A673 (cell line): ENCODE measurements around the gene CEBPE. TPM values are rescaled to one million over a fixed set of nuclear protein-coding genes. Genes with fewer than 3 reads are reported as not detected.

Source experiments
- BruUV-seq: library from RNA; stranded (reverse); fragments of 400-500 nt; replicated peaks from 2 replicates; lab custom pipeline; 2021; lab: Mats Ljungman, UMichigan
- CTCF ChIA-PET: fragments of 300-600 bp; sonication (Branson Sonifier 250); formaldehyde crosslinking; loops from one replicate; lab custom pipeline; 2022; ENCODE audit warnings: antibody characterized with exemption; lab: Charles Lee
- POLR2A ChIA-PET: fragments of 300-600 bp; sonication (Branson Sonifier 250); formaldehyde crosslinking; loops from one replicate; lab custom pipeline; 2022; ENCODE audit warnings: antibody characterized with exemption; ENCODE audit not compliant: low non-redundant PET; lab: Charles Lee
- DNase-seq: peaks from one replicate; pipeline ENCODE4 v3.0.0-alpha.2; 2015; ENCODE audit warnings: low spot score
- H3K27ac ChIP-seq: fragments of 200-600 bp; sonication (generic); 2 replicates; pipeline ENCODE4 v1.5.1; 2016; ENCODE audit warnings: mixed run types, low read depth, mild to moderate bottlenecking, mixed read lengths, antibody characterized with exemption, low read length; ENCODE audit not compliant: poor library complexity, severe bottlenecking
- H3K27me3 ChIP-seq: fragments of 200-600 bp; sonication (generic); replicated peaks from 2 replicates; pipeline ENCODE4 v1.6.1; 2017; ENCODE audit warnings: mixed run types, low read depth, mild to moderate bottlenecking, mixed read lengths, antibody characterized with exemption, low read length; ENCODE audit not compliant: insufficient read depth, poor library complexity
- H3K36me3 ChIP-seq: fragments of 200-600 bp; sonication (generic); 2 replicates; pipeline ENCODE4 v1.6.1; 2016; ENCODE audit warnings: mixed run types, mild to moderate bottlenecking, mixed read lengths, antibody characterized with exemption, low read length; ENCODE audit not compliant: insufficient read depth, poor library complexity, severe bottlenecking
- H3K4me1 ChIP-seq: fragments of 200-600 bp; sonication (generic); 2 replicates; pipeline ENCODE4 v1.6.1; 2017; ENCODE audit warnings: mixed run types, mild to moderate bottlenecking, mixed read lengths, antibody characterized with exemption, low read length; ENCODE audit not compliant: insufficient read depth, poor library complexity, severe bottlenecking
- H3K4me3 ChIP-seq: fragments of 200-600 bp; sonication (generic); 2 replicates; pipeline ENCODE4 v1.5.1; 2016; ENCODE audit warnings: low read depth, mixed run types, mild to moderate bottlenecking, mixed read lengths, low read length; ENCODE audit not compliant: poor library complexity, severe bottlenecking
- H3K9me3 ChIP-seq: fragments of 200-600 bp; sonication (generic); 2 replicates; pipeline ENCODE4 v1.6.1; 2016; ENCODE audit warnings: mixed run types, low read depth, mild to moderate bottlenecking, mixed read lengths, antibody characterized with exemption, low read length; ENCODE audit not compliant: poor library complexity, severe bottlenecking
- EZH2 ChIP-seq: fragments of 200-600 bp; sonication (generic); IDR thresholded peaks from 2 replicates; pipeline ENCODE4 v1.6.1; 2017; ENCODE audit warnings: borderline replicate concordance, low read depth, mild to moderate bottlenecking, mixed read lengths, antibody characterized with exemption, low read length; ENCODE audit not compliant: poor library complexity, severe bottlenecking
- intact Hi-C: fragments of 100-400 bp; cut with micrococcal nuclease; formaldehyde crosslinking; loops from one replicate; pipeline ENCODE4 v1.10.0; 2022; ENCODE audit not compliant: unreplicated experiment
- total RNA-seq: library from RNA; stranded (reverse); gene quantifications from 2 replicates; pipeline ENCODE4 v1.2.3, GENCODE V29; 2021
- TF ChIP-seq, protein P1 (sequence below): fragments of 300-800, 200-600 bp; sonication (generic); conservative IDR thresholded peaks from 2 replicates; pipeline ENCODE4 v1.5.1; 2017; ENCODE audit warnings: low read depth, mild to moderate bottlenecking, antibody characterized with exemption, low read length, moderate library complexity, mixed read lengths

The CEBPE gene
- total RNA-seq, 1 experiment from 2014 or later = not detected

DNA sequence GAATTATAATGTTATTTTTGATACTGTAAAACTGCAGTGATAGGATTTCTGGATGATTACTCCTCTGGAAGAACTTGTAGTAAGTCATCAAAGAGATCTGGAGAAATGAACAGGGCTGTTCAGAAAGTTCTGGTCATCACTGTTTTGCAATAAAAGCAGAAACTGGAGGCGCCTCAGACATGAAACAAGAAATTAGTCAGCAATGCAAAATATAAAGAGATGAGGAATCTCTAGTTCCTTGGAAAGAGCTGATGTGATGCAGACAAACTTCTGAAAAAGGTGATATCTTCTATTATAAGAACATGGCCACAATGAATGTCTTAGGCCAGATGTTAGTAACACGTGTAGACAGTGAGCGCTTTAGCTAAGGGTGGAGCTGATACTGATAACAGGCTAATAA is 33.6 kb downstream of the CEBPE start:
- Histone ChIP-seq H3K9me3 (no peaks in the 10 kb centered on the region), H3K4me1 (no peaks in the 10 kb centered on the region), H3K36me3 (peaks cover 96% of the 10 kb centered on the region), H3K4me3 (no peak overlapping the region), H3K27ac (no peak overlapping the region), H3K27me3 (no peaks in the 10 kb centered on the region)
- intact Hi-C loops = no loop called here
- TF ChIP-seq, protein P1, sequence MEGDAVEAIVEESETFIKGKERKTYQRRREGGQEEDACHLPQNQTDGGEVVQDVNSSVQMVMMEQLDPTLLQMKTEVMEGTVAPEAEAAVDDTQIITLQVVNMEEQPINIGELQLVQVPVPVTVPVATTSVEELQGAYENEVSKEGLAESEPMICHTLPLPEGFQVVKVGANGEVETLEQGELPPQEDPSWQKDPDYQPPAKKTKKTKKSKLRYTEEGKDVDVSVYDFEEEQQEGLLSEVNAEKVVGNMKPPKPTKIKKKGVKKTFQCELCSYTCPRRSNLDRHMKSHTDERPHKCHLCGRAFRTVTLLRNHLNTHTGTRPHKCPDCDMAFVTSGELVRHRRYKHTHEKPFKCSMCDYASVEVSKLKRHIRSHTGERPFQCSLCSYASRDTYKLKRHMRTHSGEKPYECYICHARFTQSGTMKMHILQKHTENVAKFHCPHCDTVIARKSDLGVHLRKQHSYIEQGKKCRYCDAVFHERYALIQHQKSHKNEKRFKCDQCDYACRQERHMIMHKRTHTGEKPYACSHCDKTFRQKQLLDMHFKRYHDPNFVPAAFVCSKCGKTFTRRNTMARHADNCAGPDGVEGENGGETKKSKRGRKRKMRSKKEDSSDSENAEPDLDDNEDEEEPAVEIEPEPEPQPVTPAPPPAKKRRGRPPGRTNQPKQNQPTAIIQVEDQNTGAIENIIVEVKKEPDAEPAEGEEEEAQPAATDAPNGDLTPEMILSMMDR = no peak
- ChIA-PET POLR2A (no interaction called here), CTCF (interaction anchor here (1.1 kb wide), 1 partner anchor 8 kb away, joined by 3 read pairs; no protein-coding TSS in a partner anchor)
- BruUV-seq = no TSS peak
- no peak for DNase-seq

DNA sequence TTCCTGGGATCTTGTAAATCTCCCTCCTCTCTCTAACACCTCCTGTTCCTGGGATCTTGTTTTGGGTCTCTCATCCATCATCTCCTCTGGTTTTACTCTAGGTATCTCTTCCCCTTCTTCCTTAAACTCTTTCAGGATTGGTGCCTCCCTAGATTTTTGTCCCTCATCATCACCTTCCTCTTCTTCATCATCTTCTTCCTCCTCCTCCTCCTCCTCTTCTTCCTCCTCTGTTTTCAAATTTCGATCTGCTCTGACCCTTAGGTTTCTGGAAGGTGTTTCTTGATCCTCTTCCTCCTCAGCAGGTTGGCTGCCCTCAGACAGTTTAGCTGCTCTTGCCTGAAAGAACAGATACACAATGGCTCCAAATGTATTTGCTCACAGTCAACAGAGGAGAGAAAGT is 38.6 kb downstream of the CEBPE start:
- DNase-seq = no peak
- Histone ChIP-seq H3K27me3 (no peaks in the 10 kb centered on the region), H3K9me3 (no peaks in the 10 kb centered on the region), H3K4me1 (no peaks in the 10 kb centered on the region), H3K4me3 (no peak overlapping the region), H3K36me3 (peaks cover 96% of the 10 kb centered on the region), H3K27ac (no peak overlapping the region)
- ChIA-PET POLR2A (interaction anchor here (0.7 kb wide), 1 partner anchor 220 kb away, joined by 3 read pairs; no protein-coding TSS in a partner anchor), CTCF (no interaction called here)
- BruUV-seq = no TSS peak
- intact Hi-C loops = no loop called here
- TF ChIP-seq EZH2 = no peak
- TF ChIP-seq, protein P1 = no peak

DNA sequence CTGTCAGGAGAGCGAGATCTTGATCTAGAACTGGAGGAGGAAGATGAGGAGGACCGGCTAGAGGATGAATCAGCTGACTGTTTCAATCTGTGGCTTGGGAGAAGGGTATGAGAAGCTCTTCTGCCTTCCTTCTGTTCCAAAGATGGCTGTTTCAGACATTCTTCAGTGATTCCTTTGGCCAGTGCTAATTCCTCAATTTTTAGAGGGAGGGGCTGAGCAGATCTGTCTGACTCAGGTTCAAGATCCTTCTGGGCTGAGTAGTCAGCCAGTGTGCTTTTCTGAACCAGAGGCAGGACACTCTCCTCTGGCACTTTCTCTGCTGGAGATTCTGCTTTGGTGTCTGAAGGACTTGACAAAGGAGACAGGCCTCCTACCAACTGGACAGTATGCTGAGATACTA is 39.3 kb downstream of the CEBPE start:
- intact Hi-C loops = no loop called here
- H3K27me3 ChIP-seq = no peaks in the 10 kb centered on the region
- DNase-seq = no peak
- peaks cover 96% of the 10 kb centered on the region for H3K36me3 ChIP-seq
- H3K4me1 ChIP-seq = no peaks in the 10 kb centered on the region
- POLR2A ChIA-PET = no interaction called here
- no peaks in the 10 kb centered on the region for H3K9me3 ChIP-seq
- no TSS peak for BruUV-seq
- no peak overlapping the region for H3K27ac ChIP-seq
- TF ChIP-seq EZH2 = no peak
- TF ChIP-seq, protein P1 = no peak
- CTCF ChIA-PET = no interaction called here
- no peak overlapping the region for H3K4me3 ChIP-seq
